Measurements from ENCODE around the gene GSTT4.

DNA sequence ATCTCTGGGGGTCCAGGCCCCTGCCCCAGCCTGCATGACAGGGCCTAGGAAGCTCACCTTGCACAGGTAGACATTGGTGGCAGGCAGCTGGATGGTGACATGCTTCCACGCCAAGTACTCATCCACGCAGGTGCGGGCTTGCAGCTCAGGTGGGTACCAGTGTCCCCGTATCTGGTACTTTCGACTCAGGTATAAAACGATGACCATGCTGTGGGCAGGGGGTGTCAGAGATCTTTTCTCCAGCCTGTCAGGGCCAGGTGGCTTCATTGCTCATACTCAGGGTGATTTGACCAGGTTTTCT lies 1.6 kb upstream of the GSTT4 start:
- TF ChIP-seq HDAC2 (CRISPR knock-in tag; IDR thresholded peaks at IDR 0.05) (no peak), PAXIP1 (CRISPR knock-in tag; conservative IDR thresholded peaks at IDR 0.05) (no peak), EZH2 (conservative IDR thresholded peaks at IDR 0.05; ENCODE audit: low read depth, low read length) (no peak), ZNF780A (CRISPR knock-in tag; IDR thresholded peaks at IDR 0.05) (no peak)
- TF ChIP-seq, protein P1, sequence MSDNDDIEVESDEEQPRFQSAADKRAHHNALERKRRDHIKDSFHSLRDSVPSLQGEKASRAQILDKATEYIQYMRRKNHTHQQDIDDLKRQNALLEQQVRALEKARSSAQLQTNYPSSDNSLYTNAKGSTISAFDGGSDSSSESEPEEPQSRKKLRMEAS (IDR thresholded peaks at IDR 0.05) = no peak

Data from HepG2 (cell line).